Upper lobe of right lung (tissue), 1 donor: ENCODE results near the gene DIP2C. TPM values are rescaled to one million over a fixed set of nuclear protein-coding genes. Genes with fewer than 3 reads are reported as not detected.
"Not testable (repeated sequence)": the region's sequence is repeated elsewhere in the genome, so short reads cannot be mapped to it uniquely, and the experiment has no call there.

Source experiments
- ATAC-seq: fragments of 200-7000 bp; cut with Tn5 transposase; one replicate; pipeline ENCODE4 v1.9.1; 2020; ENCODE audit warnings: mild to moderate bottlenecking, moderate library complexity
- DNase-seq: peaks from one replicate; pipeline ENCODE4 v3.0.0-alpha.2; 2020
- H3K27ac ChIP-seq: fragments of 200-600 bp; one replicate; pipeline ENCODE4 v1.8.0; 2022
- H3K27me3 ChIP-seq: fragments of 200-600 bp; one replicate; pipeline ENCODE4 v1.8.0; 2022; ENCODE audit warnings: mild to moderate bottlenecking
- H3K36me3 ChIP-seq: fragments of 200-600 bp; one replicate; pipeline ENCODE4 v1.8.0; 2022
- H3K4me1 ChIP-seq: fragments of 200-600 bp; one replicate; pipeline ENCODE4 v1.8.0; 2022
- H3K4me3 ChIP-seq: fragments of 200-600 bp; one replicate; pipeline ENCODE4 v1.8.0; 2022; ENCODE audit warnings: mild to moderate bottlenecking
- H3K9me3 ChIP-seq: fragments of 200-600 bp; one replicate; pipeline ENCODE4 v1.8.0; 2022
- intact Hi-C: fragments of 100-400 bp; cut with DNase I; formaldehyde crosslinking; loops from one replicate; pipeline ENCODE4 v1.11.0; 2022
- total RNA-seq: library from RNA; stranded (reverse); fragmentation: NEBNext Ultra II Directional; extraction: Animal tissue kit (Norgen Biotek cat#: 25700); gene quantifications from one replicate; pipeline ENCODE4 v1.2.1, GENCODE V29; 2021
- TF ChIP-seq, protein P1 (sequence below): fragments of 200-600 bp; IDR thresholded peaks from one replicate; pipeline ENCODE4 v1.8.0; 2022; ENCODE audit warnings: antibody characterized with exemption
- donor health status: DM: no; HTN: yes; CAD: no; lungs with severe emphysema.

DIP2C gene
- total RNA-seq, 1 donor from 2014 or later, result 17.3 TPM

DNA sequence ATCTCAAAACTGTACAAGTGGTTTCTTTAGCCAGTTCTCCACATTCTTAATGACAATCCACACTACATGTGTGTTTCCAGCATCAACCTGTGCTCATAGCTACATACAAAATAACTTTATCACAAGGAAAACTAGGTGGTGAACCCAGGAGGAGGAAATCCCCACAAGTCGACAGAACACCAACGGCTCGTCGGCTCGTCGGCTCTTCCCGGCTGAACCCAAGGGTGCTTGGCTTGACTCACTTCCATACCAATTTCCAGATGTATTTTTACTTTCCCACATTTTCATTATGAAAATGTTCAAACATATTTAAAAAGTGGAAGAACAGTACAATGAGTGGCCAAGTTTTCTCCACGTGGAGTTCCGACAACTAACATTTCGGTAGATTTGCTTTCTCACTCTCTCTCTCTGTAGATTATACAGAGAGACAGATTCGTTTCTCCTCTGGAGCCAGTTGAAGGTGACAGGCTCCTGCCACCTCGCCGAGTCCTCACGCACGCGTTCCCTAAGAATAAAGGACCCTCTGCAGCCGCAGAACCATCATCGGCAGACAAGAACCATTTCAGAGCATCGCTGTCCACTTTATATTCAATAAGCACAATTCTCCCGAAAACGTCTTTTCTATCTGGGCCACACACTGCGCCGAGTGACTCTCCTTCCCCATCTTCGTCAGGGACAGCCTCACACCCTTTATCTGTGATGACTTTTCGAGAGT is 53.3 kb downstream of the DIP2C start:
- intact Hi-C loops, result no loop called here
- H3K27me3 ChIP-seq, result no peaks in the 10 kb centered on the region
- no peaks in the 10 kb centered on the region for H3K36me3 ChIP-seq
- H3K4me3 ChIP-seq, result no peak overlapping the region
- H3K27ac ChIP-seq, result no peak overlapping the region
- no peak for ATAC-seq
- peaks cover 4% of the 10 kb centered on the region for H3K4me1 ChIP-seq
- no peak for DNase-seq
- TF ChIP-seq, protein P1, sequence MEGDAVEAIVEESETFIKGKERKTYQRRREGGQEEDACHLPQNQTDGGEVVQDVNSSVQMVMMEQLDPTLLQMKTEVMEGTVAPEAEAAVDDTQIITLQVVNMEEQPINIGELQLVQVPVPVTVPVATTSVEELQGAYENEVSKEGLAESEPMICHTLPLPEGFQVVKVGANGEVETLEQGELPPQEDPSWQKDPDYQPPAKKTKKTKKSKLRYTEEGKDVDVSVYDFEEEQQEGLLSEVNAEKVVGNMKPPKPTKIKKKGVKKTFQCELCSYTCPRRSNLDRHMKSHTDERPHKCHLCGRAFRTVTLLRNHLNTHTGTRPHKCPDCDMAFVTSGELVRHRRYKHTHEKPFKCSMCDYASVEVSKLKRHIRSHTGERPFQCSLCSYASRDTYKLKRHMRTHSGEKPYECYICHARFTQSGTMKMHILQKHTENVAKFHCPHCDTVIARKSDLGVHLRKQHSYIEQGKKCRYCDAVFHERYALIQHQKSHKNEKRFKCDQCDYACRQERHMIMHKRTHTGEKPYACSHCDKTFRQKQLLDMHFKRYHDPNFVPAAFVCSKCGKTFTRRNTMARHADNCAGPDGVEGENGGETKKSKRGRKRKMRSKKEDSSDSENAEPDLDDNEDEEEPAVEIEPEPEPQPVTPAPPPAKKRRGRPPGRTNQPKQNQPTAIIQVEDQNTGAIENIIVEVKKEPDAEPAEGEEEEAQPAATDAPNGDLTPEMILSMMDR, result no peak
- no peaks in the 10 kb centered on the region for H3K9me3 ChIP-seq

- Histone ChIP-seq H3K36me3 (no peaks in the 10 kb centered on the region), H3K27me3 (no peaks in the 10 kb centered on the region), H3K9me3 (no peaks in the 10 kb centered on the region), H3K4me3 (no peak overlapping the region), H3K27ac (no peak overlapping the region), H3K4me1 (peaks cover 4% of the 10 kb centered on the region)
- peak; percentile 62 for DNase-seq
- intact Hi-C loops, result no loop called here
- no peak for ATAC-seq
- TF ChIP-seq, protein P1, result no peak
Observed at GRCh38 chr10:635088-635861, 54.2 kb downstream of the DIP2C start.

DNA sequence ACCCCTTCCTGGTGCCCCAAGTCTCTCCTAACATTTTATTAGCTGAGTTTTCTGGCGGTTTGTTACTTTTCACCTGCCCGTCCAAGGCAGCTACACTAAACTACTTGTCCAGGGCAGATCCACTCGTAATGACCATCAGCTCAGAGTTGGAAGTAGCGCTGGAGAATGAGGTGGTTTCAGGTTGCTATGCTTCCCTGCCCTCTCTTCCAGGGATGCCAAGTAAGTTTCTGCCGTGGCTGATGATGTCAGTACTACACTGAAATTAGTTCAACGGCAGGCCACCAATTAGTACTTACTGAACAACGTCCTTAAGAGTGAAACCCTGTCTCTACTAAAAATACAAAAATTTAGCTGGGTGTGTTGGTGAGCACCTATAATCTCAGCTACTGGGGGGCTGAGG is 55.2 kb downstream of the DIP2C start:
- no peak for ATAC-seq
- H3K27me3 ChIP-seq, result no peaks in the 10 kb centered on the region
- H3K4me3 ChIP-seq, result no peak overlapping the region
- H3K27ac ChIP-seq, result no peak overlapping the region
- H3K4me1 ChIP-seq, result peaks cover 4% of the 10 kb centered on the region
- intact Hi-C loops, result no loop called here
- H3K9me3 ChIP-seq, result no peaks in the 10 kb centered on the region
- H3K36me3 ChIP-seq, result no peaks in the 10 kb centered on the region
- TF ChIP-seq, protein P1, result no peak
- no peak for DNase-seq

DNA sequence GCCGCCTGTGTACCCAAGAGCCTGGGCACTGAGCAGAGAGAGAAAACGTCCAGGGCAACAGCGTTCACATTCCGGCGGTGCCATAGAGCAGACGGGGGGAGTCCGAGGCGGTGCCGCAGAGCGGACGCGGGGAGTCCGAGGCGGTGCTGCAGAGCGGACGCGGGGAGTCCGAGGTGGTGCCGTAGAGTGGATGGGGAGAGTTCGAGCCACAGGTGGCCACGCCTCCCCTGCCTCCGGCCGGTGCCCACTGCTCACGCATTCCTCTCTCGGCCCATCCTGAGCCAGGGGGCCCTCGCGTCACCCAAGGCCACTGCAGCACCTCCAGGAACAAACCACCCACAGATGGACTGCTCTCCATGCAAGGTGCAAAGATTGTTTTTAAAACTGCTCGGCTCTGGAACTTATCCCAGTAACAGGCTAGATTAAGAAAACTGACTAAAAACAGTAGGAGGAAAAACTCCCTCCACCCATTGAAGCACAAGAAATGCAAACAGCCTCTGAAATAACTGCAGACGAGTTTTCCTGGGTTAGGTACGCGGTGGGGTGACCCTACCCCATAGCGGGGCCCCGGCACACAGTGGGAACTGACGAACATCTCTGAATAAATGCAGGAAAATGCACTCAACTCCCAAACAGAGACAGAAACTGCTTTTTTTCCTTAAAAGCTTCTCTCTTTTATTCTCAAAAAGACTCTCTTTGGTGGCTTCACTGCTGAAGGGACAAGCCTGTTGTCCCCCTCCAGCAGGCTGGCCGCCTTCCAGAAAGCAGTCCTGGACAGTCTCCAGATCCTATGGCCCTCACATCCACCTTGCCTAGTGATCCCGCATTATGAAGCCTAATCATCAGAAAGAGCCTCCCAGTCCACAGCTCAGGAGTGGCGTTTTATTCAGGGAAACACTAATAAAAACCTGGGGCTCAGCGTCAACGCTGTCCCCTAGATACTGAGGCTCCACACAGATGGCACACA is 55.9 kb downstream of the DIP2C start:
- TF ChIP-seq, protein P1, result no peak
- Histone ChIP-seq H3K4me3 (no peak overlapping the region), H3K4me1 (peaks cover 4% of the 10 kb centered on the region), H3K27me3 (no peaks in the 10 kb centered on the region), H3K27ac (no peak overlapping the region), H3K36me3 (no peaks in the 10 kb centered on the region), H3K9me3 (no peaks in the 10 kb centered on the region)
- DNase-seq, result peak; percentile 70
- intact Hi-C loops, result no loop called here
- peak; percentile 74 for ATAC-seq

GRCh38 chr10:632807-633177 is 56.7 kb downstream of the DIP2C start:
- H3K9me3 ChIP-seq, H3K27ac ChIP-seq, H3K4me3 ChIP-seq, H3K4me1 ChIP-seq, DNase-seq, H3K36me3 ChIP-seq, H3K27me3 ChIP-seq, intact Hi-C loops, ATAC-seq: not testable (repeated sequence)

DNA sequence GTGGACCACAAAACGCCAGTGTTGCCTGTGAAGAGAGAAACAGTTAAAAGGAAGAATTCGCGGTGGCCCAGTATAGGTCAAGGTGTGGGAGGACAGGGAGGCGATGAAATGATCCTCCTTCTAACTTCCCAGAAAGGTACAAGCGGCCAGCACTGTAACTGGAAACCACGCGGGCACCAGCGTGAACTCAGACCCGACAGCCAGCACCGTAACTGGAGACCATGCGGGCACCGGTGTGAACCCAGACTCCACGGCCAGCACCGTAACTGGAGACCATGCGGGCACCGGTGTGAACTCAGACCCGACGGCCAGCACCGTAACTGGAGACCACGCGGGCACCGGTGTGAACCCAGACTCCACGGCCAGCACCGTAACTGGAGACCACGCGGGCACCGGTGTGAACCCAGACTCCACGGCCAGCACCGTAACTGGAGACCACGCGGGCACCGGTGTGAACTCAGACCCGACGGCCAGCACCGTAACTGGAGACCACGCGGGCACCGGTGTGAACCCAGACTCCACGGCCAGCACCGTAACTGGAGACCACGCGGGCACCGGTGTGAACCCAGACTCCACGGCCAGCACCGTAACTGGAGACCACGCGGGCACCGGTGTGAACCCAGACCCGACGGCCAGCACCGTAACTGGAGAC is 57.2 kb downstream of the DIP2C start:
- intact Hi-C loops, ATAC-seq, H3K4me1 ChIP-seq, H3K4me3 ChIP-seq, H3K36me3 ChIP-seq, DNase-seq, H3K9me3 ChIP-seq, H3K27me3 ChIP-seq, H3K27ac ChIP-seq: not testable (repeated sequence)
